ENCODE results near the gene ICAM4.
"Not testable (repeated sequence)": the region's sequence is repeated elsewhere in the genome, so short reads cannot be mapped to it uniquely, and the experiment has no call there.

The ICAM4 gene

DNA sequence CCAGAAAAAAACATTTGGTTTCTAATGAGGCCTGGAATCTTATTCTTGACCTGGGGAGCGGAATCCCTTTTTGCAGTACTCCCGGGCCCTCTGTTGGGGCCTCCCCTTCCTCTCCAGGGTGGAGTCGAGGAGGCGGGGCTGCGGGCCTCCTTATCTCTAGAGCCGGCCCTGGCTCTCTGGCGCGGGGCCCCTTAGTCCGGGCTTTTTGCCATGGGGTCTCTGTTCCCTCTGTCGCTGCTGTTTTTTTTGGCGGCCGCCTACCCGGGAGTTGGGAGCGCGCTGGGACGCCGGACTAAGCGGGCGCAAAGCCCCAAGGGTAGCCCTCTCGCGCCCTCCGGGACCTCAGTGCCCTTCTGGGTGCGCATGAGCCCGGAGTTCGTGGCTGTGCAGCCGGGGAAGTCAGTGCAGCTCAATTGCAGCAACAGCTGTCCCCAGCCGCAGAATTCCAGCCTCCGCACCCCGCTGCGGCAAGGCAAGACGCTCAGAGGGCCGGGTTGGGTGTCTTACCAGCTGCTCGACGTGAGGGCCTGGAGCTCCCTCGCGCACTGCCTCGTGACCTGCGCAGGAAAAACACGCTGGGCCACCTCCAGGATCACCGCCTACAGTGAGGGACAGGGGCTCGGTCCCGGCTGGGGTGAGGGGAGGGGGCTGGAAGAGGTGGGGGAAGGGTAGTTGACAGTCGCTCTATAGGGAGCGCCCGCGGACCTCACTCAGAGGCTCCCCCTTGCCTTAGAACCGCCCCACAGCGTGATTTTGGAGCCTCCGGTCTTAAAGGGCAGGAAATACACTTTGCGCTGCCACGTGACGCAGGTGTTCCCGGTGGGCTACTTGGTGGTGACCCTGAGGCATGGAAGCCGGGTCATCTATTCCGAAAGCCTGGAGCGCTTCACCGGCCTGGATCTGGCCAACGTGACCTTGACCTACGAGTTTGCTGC, at the start of gene ICAM4:
ICAM4 (plus strand) TSS at position 153 of the 935 bp plus-strand sequence; CDS start at position 211, 58 bp downstream.
- peak in 1 of 2 experiments; percentile 30 for DNase-seq

GRCh38 chr19:10237702-10238101, 49.1 kb upstream of the ICAM4 start:
- no peak for DNase-seq

DNA sequence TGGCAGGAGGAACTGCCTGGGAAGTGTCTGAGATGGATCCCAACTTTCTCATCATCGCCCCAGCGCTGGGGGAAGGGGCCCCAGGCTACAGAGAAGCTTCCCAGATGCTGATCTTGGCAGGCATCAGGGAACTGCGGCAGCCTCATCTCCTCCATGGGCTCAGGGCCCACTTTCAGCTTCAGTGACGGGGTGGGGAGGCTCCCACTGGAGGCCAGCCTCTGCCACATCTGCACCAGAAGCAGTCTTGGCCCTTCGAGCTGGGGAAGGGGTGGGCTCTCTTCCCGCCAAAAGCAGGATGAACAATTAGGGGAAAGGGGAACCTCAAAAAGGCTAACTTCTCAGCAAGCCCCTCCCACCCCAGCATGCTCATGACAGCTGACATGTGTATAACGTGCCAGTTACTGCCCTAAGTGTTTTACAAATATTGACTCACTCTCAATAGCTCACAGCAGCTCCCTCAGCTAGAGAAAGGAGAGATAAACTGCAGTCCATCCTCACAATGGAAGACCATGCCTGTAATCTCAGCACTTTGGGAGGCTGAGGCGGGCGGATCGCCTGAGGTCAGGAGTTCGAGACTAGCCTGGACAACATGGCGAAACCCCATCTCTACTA, 48.5 kb upstream of the ICAM4 start:
- no peak for DNase-seq

DNA sequence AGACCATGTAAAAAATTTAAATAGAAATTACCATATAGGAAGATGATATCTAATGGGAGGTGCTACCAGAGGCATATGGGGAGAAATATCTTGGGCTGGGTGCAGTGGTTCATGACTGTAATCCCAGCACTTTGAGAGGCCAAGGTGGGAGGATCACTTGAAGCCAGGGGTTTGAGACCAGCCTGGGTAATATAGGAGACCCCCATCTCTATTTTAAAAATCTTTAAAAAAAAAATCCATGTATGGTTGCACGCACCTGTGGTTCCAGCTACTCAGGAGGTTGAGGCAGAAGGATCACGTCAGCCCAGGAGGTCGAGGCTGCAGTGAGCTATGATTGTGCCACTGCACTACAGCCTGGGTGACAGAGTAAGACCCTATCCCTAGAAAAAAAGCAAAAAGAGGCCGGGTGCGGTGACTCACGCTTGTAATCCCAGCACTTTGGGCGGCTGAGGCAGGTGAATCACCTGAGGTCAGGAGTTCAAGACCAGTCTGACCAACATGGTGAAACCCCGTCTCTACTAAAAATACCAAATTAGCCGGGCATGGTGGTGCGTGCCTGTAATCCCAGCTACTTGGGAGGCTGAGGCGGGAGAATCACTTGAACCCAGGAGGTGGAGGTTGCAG, 44.8 kb upstream of the ICAM4 start:
- not testable (repeated sequence) for DNase-seq

DNA sequence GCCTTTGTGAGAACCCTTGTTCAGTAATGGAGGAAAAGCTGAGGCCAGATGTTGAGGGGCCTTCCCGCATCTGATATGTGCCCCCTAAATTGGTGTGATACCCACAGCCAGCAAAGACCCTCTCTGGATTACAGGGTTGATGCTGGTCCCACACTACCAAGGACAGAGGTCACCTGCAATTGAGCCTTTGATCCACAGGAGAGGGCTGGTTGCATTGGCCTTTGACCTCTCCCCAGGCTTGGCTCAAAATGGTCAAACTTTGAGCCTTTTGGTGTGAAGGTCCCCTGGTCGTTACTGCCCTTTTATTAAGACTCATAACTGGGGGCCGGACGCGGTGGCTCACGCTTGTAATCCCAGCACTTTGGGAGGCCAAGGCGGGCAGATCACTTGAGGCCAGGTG, 43.1 kb upstream of the ICAM4 start:
- DNase-seq = no peak

DNA sequence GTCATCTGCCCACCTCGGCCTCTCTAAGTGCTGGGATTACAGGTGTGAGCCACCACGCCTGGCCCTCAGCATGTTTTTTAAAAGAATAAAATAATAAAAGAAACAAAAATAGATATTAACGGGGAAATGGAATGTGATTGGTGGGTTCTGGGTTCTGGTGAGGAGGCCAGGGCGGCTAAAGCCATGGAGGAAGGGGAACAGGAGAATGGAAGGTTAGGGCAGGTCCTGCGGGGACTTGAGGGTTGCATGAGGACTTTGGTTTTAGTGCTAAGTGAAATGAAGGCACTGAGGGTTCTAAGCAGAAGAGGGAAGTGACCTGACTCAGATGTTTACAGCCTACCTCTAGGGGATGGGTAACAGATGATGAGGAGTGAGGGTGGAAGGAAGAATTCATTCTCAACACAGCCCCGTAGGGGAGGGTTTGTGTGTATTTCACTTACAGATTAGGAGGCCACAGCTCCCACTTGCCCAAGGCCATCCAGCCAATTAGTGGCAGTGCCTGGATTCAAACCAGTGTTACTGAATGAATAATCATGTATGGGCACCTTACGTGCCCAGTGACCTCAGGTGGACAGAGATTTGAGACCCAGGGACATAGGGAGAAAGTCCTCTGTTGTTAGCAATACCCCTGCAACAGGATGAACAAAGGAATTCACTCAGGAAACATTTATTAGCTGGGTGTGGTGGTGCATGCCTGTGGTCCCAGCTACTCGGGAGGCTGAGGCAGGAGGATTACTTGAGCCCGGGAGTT, 41.4 kb upstream of the ICAM4 start:
- no peak for DNase-seq

GRCh38 chr19:10246511-10246910, 40.2 kb upstream of the ICAM4 start:
- DNase-seq = no peak

DNA sequence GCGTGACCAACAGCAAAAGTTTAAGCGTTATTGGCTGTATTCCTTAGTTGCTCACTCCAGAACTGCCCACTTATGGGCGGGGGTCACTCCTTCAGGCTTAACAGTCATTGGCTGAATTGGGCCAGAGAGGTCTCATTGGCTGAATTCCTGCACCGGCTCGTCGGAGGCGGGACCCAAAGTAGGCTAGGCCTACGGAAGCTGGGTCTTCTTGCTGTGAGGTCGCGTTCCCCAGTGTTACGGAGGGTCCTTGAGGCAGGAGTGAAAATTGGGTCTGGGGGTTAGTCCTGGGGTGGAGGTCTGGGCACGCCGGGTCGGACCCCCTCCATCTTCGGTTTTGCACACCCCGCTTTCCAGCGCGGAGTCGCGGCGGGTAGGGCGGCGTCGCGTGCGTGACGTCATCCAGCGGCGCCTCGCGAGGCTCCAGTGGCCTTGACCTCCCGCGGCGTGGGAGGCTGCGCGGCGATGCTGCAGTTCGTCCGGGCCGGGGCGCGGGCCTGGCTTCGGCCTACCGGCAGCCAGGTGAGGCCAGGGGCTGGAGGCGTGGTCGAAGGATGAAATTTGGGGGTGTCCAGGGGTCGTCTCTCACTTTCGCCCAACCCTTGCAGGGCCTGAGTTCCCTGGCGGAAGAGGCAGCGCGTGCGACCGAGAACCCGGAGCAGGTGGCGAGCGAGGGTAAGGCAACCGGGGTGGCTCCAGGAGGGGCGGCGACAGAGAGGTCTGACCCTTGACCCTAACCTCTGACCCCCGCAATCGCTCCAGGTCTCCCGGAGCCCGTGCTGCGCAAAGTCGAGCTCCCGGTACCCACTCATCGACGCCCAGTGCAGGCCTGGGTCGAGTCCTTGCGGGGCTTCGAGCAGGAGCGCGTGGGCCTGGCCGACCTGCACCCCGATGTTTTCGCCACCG, 34.7 kb upstream of the ICAM4 start, which contains the start of gene MRPL4:
MRPL4 (plus strand) TSS at position 423 of the 903 bp plus-strand sequence; CDS start at position 463, 40 bp downstream.
- peak; percentile 88 to 98 for DNase-seq

GRCh38 chr19:10252707-10253106, 34.0 kb upstream of the ICAM4 start:
- DNase-seq = no peak

DNA sequence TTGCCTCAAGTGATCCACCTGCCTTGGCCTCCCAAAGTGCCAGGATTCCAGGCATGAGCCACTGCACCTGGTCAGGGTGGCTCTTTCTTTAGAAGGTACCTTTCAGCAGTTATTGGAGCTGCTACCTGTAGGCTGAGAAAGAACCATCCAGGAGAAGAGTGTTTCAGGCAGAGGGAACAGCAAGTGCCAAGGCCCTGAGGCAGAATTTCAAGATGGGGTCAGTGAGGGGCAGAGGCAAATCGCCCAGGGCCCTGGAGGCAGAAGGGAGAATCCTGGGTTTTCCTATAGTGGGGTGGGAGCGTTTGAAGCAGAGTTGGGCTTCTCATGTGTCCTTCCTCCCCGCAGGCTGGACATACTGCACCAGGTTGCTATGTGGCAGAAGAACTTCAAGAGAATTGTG, 32.5 kb upstream of the ICAM4 start:
- DNase-seq = no peak

- DNase-seq = no peak
Observed at GRCh38 chr19:10255358-10255757, 31.4 kb upstream of the ICAM4 start.

GRCh38 chr19:10256551-10256950, 30.2 kb upstream of the ICAM4 start:
- no peak for DNase-seq

DNA sequence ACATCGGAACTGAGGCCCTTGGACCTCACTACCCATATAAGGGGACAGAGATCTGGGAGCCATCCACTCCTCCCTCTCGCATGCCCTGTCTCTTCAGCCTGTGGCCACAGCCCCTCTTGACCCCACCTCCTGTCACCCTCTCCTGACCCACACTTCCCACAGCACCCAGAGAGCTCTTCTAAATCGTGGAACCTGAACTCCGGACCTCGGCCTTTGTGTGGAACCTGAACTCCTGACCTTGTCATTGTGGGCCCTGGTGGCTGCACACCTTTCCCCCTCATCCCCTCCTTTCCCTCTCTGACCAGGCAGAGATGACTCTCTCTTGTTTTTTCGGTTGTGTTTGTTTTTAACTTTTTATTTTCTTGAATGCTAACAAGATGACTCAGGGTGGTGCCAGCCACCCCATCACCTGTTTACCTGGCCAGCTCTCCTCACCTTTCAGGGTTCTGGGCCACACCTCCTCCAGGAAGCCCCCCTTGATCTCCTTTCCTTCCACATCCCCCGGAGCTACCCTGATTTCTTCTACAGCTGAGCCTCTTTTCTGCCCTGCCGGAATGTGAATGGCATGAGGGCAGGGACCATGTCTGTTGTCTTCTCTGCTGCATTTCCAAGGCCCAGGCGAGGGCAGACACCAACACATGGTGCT, 29.7 kb upstream of the ICAM4 start:
- no peak for DNase-seq

DNA sequence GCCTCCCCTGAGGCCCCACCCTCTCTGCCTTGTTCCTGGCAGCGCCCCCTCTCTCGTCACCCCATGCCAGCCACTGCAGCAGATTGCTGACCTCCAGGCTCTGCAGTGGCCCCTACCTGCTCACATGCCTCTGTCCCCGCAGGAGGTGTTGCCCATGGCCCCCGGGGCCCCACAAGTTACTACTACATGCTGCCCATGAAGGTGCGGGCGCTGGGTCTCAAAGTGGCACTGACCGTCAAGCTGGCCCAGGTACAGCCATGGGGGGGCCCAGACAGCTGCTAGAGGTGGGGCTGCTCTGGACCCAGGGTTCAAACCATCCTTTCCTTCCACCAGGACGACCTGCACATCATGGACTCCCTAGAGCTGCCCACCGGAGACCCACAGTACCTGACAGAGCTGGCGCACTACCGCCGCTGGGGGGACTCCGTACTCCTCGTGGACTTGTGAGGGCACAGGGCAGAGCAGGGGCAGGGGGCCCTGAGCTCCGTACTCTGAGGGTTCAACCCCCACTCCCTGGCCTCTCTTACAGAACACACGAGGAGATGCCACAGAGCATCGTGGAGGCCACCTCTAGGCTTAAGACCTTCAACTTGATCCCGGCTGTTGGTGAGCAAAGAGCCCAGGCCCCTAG, 28.6 kb upstream of the ICAM4 start:
- no peak for DNase-seq

GRCh38 chr19:10259162-10259905, 27.4 kb upstream of the ICAM4 start:
- peak; percentile 85 to 92 for DNase-seq

DNA sequence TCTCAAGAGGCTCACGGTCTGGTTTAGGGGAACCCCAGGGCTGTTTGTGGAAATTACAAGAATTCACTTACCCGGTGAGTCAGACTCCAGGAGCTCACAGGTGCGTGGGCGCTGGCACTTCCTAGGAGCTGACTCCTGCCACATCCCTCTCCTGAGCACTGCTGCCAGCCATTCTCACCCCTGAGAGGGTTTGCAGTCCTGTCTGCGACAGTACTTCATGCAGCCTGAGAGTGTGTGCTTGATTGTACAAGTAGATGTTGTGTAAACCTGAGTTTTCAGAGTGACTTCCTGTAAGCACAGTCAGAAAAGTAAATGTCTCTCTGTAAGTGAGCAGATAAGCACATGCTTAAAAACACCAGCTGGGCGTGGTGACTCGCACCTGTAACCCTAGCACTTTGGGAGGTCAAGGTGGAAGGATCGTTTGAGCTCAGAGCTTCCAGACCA, 26.6 kb upstream of the ICAM4 start:
- DNase-seq = peak; percentile 55 to 67

DNA sequence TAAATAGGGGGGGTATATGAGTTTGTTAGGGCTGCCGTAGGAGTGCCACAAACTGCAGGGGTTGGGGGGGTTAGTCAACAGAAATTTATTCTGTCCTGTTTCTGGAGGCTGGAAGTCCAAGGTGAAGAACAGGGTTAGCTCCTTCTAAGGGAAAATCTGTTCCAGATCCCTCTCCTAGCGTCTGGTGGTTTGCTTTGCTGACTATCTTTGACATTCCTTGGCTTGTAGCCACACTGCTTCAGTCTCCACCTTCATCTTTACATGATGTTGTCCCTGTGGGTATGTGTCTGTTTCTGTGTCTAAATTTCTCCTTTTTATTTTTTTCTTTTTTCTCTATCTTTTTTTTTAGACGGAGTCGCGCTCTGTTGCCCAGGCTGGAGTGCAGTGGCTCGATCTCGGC, 24.0 kb upstream of the ICAM4 start:
- DNase-seq = no peak

DNA sequence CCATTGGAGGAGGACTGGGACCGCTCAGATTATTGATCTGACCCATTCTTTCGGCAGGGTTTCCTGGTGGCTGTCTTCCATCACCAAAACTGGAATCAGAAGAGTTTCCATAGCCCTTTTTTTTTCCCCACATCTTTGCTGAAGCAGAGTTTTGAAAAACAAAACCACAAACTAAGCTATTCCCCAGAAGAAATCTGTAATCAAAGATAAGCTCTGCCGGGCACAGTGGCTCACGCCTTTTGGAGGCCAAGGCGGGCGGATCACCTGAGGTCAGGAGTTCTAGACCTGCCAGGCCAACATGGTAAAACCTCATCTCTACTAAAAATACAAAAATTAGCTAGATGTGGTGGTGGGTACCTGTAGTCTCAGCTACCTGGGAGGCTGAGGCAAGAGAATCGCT, 20.0 kb upstream of the ICAM4 start:
- DNase-seq = no peak

GRCh38 chr19:10268071-10268470, 18.7 kb upstream of the ICAM4 start:
- DNase-seq = no peak

Data from stimulated activated CD4-positive, alpha-beta T cell treated with anti-CD3 and anti-CD28 coated beads, Interleukin-4, amount 100 ng/mL, for 4 hours (primary cell).